Endothelial cell of umbilical vein (primary cell): ENCODE results near the gene ANKRD28. TPM values are rescaled to one million over a fixed set of nuclear protein-coding genes. Genes with fewer than 3 reads are reported as not detected.
"Not testable (repeated sequence)": the region's sequence is repeated elsewhere in the genome, so short reads cannot be mapped to it uniquely, and the experiment has no call there.

ENCODE experiments used
- BruUV-seq: library from RNA; stranded (reverse); fragments of 400-500 nt; replicated peaks from 2 replicates; lab custom pipeline; 2021; lab: Mats Ljungman, UMichigan
- CTCF ChIA-PET: fragments of 300-600, 350-600 bp; sonication (Branson Sonifier 250); formaldehyde crosslinking; loops from one replicate; lab custom pipeline; 2021; ENCODE audit warnings: antibody characterized with exemption, inconsistent platforms; lab: Charles Lee
- POLR2A ChIA-PET: fragments of 300-600, 350-600 bp; sonication (Branson Sonifier 250); formaldehyde crosslinking; loops from one replicate; lab custom pipeline; 2021; ENCODE audit warnings: antibody characterized with exemption, inconsistent platforms; lab: Charles Lee
- DNase-seq: peaks from one replicate; pipeline ENCODE4 v3.0.0-alpha.2; 2011; ENCODE audit warnings: low read depth, low spot score
- FAIRE-seq: peaks from 2 replicates; lab custom pipeline; 2011; peaks lifted over from hg19 to GRCh38; lab: Jason Lieb, UNC
- H2AFZ ChIP-seq: 2 replicates; pipeline ENCODE4 v1.6.0; 2012; ENCODE audit warnings: low read depth, low read length, control low read depth, inconsistent platforms
- H3K27ac ChIP-seq: 2 replicates; pipeline ENCODE4 v1.5.1; 2011; ENCODE audit warnings: low read depth, mild to moderate bottlenecking, control low read depth, low read length, moderate library complexity; ENCODE audit not compliant: insufficient read depth
- H3K27me3 ChIP-seq, 2 experiments: 2 replicates each; pipeline versions ENCODE4 v1.6.0 to v1.6.1; 2011; ENCODE audit warnings: low read length in 2 of 2, mixed read lengths in 1 of 2; ENCODE audit not compliant: control insufficient read depth in 2 of 2, insufficient read depth in 2 of 2
- H3K36me3 ChIP-seq, 2 experiments: 2 replicates in 1 of 2; 3 replicates in 1 of 2; pipeline ENCODE4 v1.5.1; 2011; ENCODE audit warnings: low read length in 2 of 2, mild to moderate bottlenecking in 1 of 2, moderate library complexity in 1 of 2; ENCODE audit not compliant: control insufficient read depth in 2 of 2, insufficient read depth in 2 of 2; ENCODE audit errors: extremely low read depth in 1 of 2
- H3K4me1 ChIP-seq: 3 replicates; pipeline ENCODE4 v1.5.1; 2011; ENCODE audit warnings: mild to moderate bottlenecking, low read length; ENCODE audit not compliant: control insufficient read depth, insufficient read depth; ENCODE audit errors: extremely low read depth
- H3K4me2 ChIP-seq: 2 replicates; pipeline ENCODE4 v1.6.1; 2011; ENCODE audit warnings: low read length, control low read depth, mixed read lengths; ENCODE audit not compliant: insufficient read depth
- H3K4me3 ChIP-seq, 3 experiments: fragments of 200-600 bp in 1 of 3; sonication (generic), shearing (Covaris generic) in 1 of 3; replicated peaks in 1 of 3; 2 replicates each; pipeline ENCODE4 v1.5.1; 2011 to 2016; ENCODE audit warnings: control low read depth in 3 of 3, low read length in 3 of 3, mild to moderate bottlenecking in 2 of 3, inconsistent platforms in 1 of 3, low read depth in 1 of 3, moderate library complexity in 1 of 3; ENCODE audit not compliant: insufficient read depth in 1 of 3
- H3K79me2 ChIP-seq: 2 replicates; pipeline ENCODE4 v1.6.0; 2012; ENCODE audit warnings: low read length, inconsistent platforms; ENCODE audit not compliant: control insufficient read depth, insufficient read depth
- H3K9ac ChIP-seq: replicated peaks from 2 replicates; pipeline ENCODE3; 2011; ENCODE audit warnings: low read length, control low read depth; ENCODE audit not compliant: insufficient read depth; ENCODE audit errors: extremely low read depth
- H3K9me1 ChIP-seq: replicated peaks from 3 replicates; pipeline ENCODE4 v1.6.0; 2011; ENCODE audit warnings: mild to moderate bottlenecking, low read length; ENCODE audit not compliant: control insufficient read depth, insufficient read depth; ENCODE audit errors: extremely low read depth
- H3K9me3 ChIP-seq: replicated peaks from 2 replicates; pipeline ENCODE4 v1.5.1; 2012; ENCODE audit warnings: low read length, inconsistent platforms; ENCODE audit not compliant: control insufficient read depth, insufficient read depth
- H4K20me1 ChIP-seq: replicated peaks from 2 replicates; pipeline ENCODE3; 2011; ENCODE audit warnings: mild to moderate bottlenecking, low read length; ENCODE audit not compliant: control insufficient read depth, insufficient read depth; ENCODE audit errors: extremely low read depth
- EZH2 ChIP-seq: IDR thresholded peaks from 2 replicates; pipeline ENCODE4 v1.6.1; 2012; ENCODE audit warnings: borderline replicate concordance, low read depth, mild to moderate bottlenecking, moderate library complexity, low read length, inconsistent platforms; ENCODE audit not compliant: severe bottlenecking
- FOS ChIP-seq: IDR thresholded peaks from 2 replicates; pipeline ENCODE4 v1.6.1; 2011; ENCODE audit warnings: mild to moderate bottlenecking, low read length, moderate library complexity, borderline replicate concordance; ENCODE audit not compliant: insufficient read depth
- GATA2 ChIP-seq: IDR thresholded peaks from 2 replicates; pipeline ENCODE4 v1.7.0; 2011; ENCODE audit warnings: low read depth, mild to moderate bottlenecking, moderate library complexity, mixed read lengths, low read length; ENCODE audit not compliant: insufficient read length, insufficient read depth
- JUN ChIP-seq: IDR thresholded peaks from 2 replicates; pipeline ENCODE4 v1.6.1; 2011; ENCODE audit warnings: borderline replicate concordance, low read depth; ENCODE audit not compliant: insufficient read length, insufficient read depth
- MYC ChIP-seq: IDR thresholded peaks from one replicate; pipeline ENCODE4 v1.6.1; 2011; ENCODE audit warnings: mild to moderate bottlenecking, low read depth, low read length
- POLR2A ChIP-seq: IDR thresholded peaks from 2 replicates; pipeline ENCODE4 v1.6.1; 2012; ENCODE audit warnings: low read depth, mild to moderate bottlenecking, control low read depth, low read length
- POLR2AphosphoS5 ChIP-seq: IDR thresholded peaks from 2 replicates; pipeline ENCODE4 v1.6.1; 2012; ENCODE audit warnings: low read depth, mild to moderate bottlenecking, control low read depth, low read length, moderate library complexity; ENCODE audit not compliant: insufficient read depth
- dilution Hi-C: fragments of 300-500 bp; cut with MboI; formaldehyde crosslinking; loops from one replicate; pipeline ENCODE4 v1.15.0; 2019; ENCODE audit warnings: low sequenced_read_pairs; ENCODE audit not compliant: extremely low pct_ligation_motif_present
- intact Hi-C: fragments of 100-400 bp; cut with micrococcal nuclease; formaldehyde crosslinking; loops from one replicate; pipeline ENCODE4 v1.10.0; 2022
- polyA plus RNA-seq, 4 experiments: library from polyadenylated mRNA; depleted of rRNA in 3 of 4; stranded (reverse) in 3 of 4; unstranded in 1 of 4; fragments of >200 nt; gene quantifications; 2 replicates each; pipeline versions ENCODE4 v1.2.1 to v1.2.3, GENCODE V29; 2011 to 2012; ENCODE audit warnings: missing spikeins in 1 of 4
- total RNA-seq: library from RNA; stranded (reverse); gene quantifications from 2 replicates; pipeline ENCODE4 v1.2.3, GENCODE V29; 2021
- TF ChIP-seq, protein P1 (sequence below): IDR thresholded peaks from 2 replicates; pipeline ENCODE4 v1.6.1; 2011; ENCODE audit not compliant: insufficient read depth, insufficient read length
- TF ChIP-seq, protein P2 (sequence below), 2 donors: IDR thresholded peaks; 1 replicate in 1 of 2; 2 replicates in 1 of 2; pipeline ENCODE4 v1.5.1; 2011; ENCODE audit warnings: low read length in 2 of 2, mild to moderate bottlenecking in 2 of 2, moderate library complexity in 2 of 2, control low read depth in 1 of 2, inconsistent platforms in 1 of 2, low read depth in 1 of 2; ENCODE audit not compliant: insufficient read depth in 1 of 2; ENCODE audit errors: extremely low read depth in 1 of 2

The ANKRD28 gene
- total and polyA plus RNA-seq, 2 donors (not counting 3 experiments of a cell fraction or from before 2014, with no cell fraction given): 36.7 to 97.3 TPM

DNA sequence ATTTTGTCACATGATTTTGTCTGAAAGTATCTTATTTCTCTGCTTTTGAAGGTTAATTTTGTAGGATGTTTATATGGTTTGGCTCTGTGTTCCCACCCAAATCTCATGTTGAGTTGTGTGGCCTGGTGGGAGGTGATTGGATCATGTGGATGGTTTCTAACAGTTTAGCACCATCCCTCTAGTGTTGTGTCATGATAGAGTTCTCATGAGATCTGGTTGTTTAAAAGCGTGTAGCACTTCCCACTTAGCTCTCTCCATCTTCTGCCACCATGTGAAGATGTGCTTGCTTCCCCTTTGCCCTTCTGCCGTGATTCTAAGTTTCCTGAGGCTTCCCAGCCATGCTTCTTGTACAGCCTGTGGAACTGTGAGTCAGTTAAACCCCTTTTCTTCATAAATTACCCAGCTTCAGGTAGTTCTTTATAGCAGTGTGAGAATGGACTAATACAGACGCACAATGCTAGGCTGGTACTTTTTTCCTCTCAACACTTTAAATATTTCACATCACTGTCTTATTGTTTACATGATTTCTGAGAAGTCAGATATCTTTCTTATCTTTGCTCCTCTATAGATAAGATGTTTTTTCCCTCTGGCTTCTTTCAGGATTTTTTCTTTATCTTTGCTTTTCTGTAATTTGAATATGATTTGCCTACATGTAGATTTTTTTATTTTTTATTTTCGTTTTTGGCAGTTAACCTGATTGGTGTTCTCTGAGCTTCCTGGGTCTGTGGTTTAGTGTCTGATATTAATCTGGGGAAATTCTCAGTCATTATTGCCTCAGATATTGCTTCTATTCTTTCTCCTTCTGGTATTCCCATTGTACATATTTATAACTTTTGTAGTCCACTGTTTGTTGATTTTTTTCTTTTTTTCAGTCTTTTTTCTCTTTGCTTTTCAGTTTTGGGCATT, 174.0 kb downstream of the ANKRD28 start:
- Histone ChIP-seq H3K9ac (no peak overlapping the region), H3K9me3 (no peaks in the 10 kb centered on the region), H4K20me1 (no peaks in the 10 kb centered on the region), H3K27ac (no peak overlapping the region), H3K9me1 (no peaks in the 10 kb centered on the region), H3K4me3 (no peak overlapping the region), H2AFZ (no peak overlapping the region), H3K36me3 (no peaks in the 10 kb centered on the region), H3K4me2 (no peak overlapping the region), H3K79me2 (no peaks in the 10 kb centered on the region), H3K4me1 (no peaks in the 10 kb centered on the region), H3K27me3 (no peaks in the 10 kb centered on the region)
- TF ChIP-seq MYC (no peak), POLR2AphosphoS5 (no peak), POLR2A (no peak), GATA2 (no peak), FOS (no peak), EZH2 (no peak), JUN (no peak)
- TF ChIP-seq, protein P1, sequence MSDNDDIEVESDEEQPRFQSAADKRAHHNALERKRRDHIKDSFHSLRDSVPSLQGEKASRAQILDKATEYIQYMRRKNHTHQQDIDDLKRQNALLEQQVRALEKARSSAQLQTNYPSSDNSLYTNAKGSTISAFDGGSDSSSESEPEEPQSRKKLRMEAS: no peak
- TF ChIP-seq, protein P2, sequence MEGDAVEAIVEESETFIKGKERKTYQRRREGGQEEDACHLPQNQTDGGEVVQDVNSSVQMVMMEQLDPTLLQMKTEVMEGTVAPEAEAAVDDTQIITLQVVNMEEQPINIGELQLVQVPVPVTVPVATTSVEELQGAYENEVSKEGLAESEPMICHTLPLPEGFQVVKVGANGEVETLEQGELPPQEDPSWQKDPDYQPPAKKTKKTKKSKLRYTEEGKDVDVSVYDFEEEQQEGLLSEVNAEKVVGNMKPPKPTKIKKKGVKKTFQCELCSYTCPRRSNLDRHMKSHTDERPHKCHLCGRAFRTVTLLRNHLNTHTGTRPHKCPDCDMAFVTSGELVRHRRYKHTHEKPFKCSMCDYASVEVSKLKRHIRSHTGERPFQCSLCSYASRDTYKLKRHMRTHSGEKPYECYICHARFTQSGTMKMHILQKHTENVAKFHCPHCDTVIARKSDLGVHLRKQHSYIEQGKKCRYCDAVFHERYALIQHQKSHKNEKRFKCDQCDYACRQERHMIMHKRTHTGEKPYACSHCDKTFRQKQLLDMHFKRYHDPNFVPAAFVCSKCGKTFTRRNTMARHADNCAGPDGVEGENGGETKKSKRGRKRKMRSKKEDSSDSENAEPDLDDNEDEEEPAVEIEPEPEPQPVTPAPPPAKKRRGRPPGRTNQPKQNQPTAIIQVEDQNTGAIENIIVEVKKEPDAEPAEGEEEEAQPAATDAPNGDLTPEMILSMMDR (IDR thresholded peaks at IDR 0.05; ENCODE audit: extremely low read depth in 1 of 2, insufficient read depth in 1 of 2, low read depth in 1 of 2, low read length in 2 of 2): no peak
- FAIRE-seq: no peak
- POLR2A ChIA-PET: interaction anchor here (0.6 kb wide), 1 partner anchor 189 kb away, joined by 5 read pairs; no protein-coding TSS in a partner anchor
- CTCF ChIA-PET: interaction anchor here (1.1 kb wide), 1 partner anchor 35 kb away, joined by 3 read pairs; no protein-coding TSS in a partner anchor
- BruUV-seq: no TSS peak
- DNase-seq: no peak
- intact Hi-C loops: no loop called here
- dilution Hi-C loops: no loop called here

DNA sequence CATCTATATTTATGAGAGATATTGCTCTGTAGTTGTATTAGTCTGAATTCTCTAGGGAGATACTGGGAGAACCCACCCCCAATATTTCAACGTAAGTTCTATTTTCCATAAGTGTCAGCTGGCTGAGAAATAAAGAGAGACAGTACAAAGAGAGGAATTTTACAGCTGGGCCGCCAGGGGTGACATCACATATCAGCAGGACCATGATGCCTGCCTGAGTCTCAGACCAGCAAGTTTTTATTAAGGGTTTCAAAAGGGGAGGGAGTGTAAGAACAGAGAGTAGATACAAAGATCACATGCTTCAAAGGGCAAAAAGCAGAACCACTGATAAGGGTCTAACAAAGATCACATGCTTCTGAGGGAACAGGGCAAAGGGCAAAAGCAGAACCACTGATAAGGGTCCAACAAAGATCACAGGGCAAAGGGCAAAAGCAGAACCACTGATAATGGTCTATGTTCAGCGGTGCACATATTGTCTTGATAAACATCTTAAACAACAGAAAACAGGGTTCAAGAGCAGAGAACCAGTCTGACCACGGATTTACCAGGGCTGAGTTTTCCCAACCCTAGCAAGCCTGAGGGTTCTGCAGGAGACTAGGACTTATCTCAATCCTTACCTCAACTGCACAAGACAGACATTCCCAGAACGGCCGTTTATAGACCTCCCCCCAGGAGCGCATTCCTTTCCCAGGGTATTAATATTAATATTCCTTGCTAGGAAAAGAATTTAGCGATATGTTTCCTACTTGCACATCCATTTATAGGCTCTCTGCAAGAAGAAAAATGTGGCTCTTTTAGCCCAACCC, 177.9 kb downstream of the ANKRD28 start:
- intact Hi-C loops, H3K9me3 ChIP-seq, H2AFZ ChIP-seq, H3K4me3 ChIP-seq, H3K4me2 ChIP-seq, POLR2A ChIA-PET, dilution Hi-C loops, BruUV-seq, FAIRE-seq, CTCF ChIA-PET, H3K27me3 ChIP-seq, H3K9ac ChIP-seq, H3K27ac ChIP-seq, H3K4me1 ChIP-seq, H3K36me3 ChIP-seq, H3K9me1 ChIP-seq, H4K20me1 ChIP-seq, H3K79me2 ChIP-seq, DNase-seq: not testable (repeated sequence)
